Measurements from ENCODE around the gene CTSW.
A peak's percentile ranks its signal among the peaks of the same experiment; 100 is the strongest.

CTSW gene

DNA sequence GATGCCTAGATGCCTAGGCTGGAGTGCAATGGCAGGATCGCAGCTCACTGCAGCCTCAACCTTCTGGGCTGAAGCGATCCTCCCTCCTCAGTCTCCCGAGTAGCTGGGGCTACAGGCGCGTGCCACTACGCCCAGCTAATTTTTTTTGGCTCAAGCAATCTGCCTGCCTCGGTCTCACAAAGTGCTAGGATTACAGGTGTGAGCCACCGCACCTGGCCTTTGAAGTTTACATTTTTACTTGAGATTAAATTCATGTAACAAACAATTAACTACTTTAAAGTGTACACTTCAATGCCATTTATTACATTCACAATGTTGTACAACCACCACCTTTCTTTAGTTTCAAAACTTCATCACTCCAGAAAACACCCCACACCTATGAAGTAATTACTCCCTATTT lies 24.1 kb downstream of the CTSW start:
- no peak for DNase-seq (ENCODE audit: low spot score)

DNA sequence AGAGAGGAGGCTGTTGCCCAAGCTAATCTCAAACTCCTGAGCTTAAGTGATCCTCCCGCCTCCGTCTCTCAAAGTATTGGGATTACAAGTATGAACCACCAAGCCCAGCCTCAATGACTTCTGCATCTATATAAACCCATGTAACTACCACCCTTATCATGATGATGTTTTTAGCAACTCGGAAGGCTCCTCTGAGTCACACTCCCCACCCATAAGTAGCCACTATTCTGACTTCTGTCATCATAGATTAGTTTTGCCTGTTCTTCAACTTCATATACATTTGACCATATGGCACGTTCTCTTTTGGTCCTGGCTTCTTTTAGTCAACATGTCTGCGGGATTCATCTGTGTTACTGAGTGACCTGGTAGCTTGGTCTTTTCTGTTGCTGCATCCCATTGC lies 27.0 kb downstream of the CTSW start:
- DNase-seq (ENCODE audit: low spot score): no peak

DNA sequence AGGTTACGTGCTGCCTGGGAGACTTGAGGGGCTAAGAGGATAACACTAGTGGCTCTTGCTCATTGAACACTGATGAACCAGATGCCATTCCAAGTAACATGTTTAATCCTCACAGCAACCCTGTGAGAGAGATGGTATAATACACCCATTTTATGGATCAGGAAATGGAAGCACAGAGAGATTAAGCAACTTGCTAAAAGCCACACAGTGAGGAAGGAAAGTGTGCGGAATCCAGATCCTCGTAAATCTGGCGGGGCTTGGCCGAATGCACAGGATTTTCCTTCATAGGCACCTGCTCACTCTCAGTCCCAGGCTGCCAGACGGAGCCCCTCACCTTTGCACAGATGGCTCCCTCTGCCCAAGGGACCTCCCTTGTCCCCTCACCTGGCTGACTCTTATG lies 28.2 kb downstream of the CTSW start:
- no peak for DNase-seq (ENCODE audit: low spot score)

DNA sequence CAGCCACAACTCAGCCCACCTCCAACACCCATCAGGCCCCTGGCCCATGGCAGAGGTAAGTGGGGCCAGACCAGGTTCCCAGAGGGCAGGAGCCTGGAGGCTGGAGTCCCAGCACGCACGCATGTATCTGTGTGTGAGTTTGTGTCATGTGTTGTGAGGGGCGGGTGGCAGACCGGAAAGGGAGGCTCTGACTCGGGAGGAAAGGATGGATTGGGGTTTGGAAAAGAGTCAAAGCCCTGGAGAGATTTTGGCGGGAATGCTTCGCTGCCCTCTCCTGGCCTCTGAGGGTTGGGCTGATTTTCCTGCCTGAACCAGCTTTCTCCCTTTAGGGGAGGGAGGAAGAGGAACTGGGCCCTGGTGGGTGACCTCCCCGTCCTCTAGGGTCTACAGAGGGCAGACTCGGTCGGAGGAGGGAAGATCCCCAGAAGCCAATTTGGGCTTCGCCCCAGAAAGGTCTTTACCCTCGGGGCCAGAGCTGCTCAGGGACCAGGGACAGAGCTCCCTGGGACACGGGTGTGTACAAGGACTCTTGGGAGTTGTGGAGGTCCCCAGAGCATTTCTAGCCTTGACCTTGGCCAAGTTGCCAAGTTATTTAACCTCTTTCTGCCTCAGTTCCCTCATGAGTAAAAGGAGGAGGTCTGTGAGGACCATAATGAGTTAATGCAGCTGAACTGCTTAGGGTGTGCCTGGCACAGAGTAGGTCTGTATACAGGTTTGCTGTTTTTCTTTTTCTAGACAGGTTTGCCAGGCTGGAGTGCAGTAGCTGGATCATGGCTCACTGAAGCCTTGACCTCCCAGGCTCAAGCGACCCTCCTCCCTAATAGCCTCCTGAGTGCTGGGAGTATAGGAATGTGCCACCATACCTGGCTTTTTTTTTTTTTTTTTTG lies 32.3 kb downstream of the CTSW start:
- no peak for DNase-seq (ENCODE audit: low spot score)

DNA sequence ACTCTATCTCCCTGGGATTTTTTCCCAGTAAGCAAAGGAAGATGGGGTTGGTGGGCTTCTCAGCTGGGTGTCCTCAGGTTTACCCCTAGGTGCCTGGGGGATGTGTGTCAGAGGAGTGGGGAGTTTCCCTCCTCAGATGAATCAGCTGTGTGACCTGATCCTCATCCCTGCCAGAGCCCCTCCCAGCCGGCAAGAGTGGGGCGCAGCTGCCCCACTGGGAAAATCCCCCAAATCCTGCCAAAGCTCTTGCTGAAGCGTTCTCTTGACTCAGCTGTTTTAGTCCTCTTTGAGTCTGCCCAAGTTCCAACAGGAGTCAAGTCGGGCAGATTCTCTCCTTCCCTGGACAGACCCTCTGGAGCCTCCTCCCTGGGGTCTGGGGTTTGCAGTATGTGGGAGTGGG lies 33.2 kb downstream of the CTSW start:
- no peak for DNase-seq (ENCODE audit: low spot score)

DNA sequence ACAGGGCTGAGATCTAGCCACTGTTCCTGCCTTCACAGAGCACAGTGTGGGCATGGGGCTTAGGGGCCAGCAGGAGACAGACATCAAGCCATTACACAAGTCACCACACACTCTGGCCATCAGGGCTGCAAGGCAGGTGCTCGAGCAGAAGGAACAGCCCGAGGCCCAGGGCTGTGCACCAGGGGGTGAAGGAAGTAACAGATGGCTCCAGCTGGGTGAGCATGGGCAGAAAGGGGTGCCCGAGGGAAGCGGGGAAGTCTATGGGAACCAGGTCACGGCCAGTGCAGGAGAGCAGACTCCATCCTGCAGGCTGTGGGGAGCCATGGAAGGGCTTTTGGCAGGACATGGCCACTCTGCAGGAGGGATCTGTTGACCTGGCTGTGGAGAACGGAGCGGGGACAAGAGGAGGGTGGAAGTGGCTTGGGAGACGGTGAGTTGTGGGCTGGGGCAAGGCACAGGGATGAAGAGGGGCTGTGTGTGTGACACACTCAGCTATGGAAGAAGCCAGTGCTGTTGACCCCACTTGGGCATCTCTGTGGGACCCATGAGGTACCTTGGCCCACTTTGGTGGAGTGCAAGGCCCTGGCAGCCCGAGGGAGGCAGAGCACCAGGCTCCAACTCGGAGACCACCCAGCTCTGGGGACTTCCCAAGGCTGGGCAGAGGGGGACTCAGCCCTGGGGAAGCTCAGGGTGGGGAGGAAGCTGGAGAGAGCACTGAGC lies 35.6 kb downstream of the CTSW start:
- no peak for DNase-seq (ENCODE audit: low spot score)

DNA sequence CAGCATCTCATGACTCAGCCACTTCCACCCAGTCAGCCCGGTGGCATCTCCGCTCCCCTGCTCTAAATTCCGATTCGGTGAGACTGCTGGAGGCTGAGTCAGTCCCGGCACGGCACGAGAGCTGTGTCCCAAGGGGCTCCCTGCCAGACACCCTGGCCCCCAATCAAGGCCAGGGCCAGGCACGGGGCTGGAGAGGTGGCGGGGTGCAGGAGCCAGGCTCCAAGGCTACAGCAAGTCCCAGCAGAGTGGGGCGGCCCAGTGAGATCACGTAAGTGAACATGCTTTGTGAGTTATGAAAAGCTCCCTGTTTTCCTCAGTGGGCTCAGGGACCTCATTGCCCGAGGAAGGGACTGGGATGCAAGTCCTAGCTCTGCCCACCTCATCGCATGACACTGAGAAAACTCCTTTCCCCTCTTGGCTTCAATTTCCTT lies 36.2 kb downstream of the CTSW start:
- DNase-seq (ENCODE audit: low spot score): no peak

DNA sequence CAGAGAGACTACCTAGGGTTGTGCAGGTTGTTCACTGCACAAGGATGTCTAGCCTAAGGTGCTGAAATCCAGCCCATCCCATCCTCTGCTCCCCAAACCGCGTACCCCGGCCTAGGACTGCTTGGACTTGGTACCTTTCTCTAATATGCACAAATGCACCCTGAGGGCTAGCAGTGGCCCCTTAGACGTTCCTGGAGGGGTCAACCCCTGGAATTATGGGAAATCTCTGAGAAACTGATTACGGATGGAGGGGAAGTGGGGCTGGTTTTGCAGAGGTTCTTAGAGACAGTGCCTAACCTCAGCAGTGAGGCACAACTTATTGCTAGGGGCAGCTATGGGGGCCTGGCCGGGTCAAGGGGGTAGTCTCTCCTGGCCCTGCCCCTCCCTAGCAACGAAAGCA lies 36.8 kb downstream of the CTSW start:
- no peak for DNase-seq (ENCODE audit: low spot score)

DNA sequence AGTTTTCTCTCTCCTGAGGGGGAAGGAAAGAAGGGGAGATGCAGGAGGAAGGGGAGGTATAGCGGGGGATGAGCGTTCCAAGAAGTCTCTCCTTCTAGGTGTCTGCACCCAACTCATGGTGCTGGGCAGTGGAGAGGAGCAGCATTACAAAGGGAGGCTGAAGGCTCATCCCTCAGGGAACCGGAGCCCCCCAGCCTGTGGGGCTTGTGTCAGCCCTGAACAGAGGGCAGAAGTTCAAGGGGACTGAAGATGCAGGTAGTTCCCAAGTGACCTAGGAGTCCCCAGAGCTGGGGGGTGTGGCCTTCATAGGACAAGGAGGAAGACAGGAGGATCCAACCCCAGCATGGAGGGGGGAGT lies 37.4 kb downstream of the CTSW start:
- no peak for DNase-seq (ENCODE audit: low spot score)

DNA sequence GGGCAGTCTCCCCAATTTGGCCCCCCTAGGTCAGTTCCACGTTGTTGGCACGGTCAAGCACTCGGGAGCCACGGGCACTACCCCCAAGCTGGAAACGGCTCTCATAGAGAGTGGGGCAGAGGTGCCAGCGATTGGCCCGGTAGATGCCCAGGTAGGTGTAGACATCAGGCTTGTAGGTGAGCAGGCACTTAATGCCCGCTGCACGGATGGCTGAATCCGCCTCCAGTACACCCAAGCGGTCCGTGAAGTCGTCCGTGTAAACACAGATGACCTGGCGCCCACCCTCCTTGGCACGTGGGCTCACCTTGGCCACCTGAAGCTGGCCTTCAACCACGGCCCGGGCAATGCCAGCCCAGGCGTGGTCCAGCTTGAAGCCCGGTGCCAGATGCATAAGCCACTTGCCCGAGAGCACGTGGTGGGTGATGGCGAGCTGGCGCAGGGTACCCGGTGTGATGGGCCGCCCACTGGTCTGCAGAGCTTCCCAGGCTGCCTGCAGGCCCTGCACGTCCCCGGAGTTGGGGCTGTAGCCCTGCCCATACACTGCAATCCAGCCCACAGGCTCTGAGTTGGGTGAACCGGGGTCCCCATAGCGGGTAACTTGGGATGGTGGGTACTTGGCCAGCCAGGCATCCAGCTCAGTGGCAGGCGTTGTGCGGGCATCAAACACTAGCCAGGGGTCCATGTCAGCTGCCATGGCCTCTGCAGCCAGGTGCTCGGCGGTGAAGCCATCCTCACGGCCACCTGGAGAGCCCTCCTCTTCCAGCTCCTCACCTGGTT lies 38.0 kb downstream of the CTSW start:
- DNase-seq (ENCODE audit: low spot score): no peak

DNA sequence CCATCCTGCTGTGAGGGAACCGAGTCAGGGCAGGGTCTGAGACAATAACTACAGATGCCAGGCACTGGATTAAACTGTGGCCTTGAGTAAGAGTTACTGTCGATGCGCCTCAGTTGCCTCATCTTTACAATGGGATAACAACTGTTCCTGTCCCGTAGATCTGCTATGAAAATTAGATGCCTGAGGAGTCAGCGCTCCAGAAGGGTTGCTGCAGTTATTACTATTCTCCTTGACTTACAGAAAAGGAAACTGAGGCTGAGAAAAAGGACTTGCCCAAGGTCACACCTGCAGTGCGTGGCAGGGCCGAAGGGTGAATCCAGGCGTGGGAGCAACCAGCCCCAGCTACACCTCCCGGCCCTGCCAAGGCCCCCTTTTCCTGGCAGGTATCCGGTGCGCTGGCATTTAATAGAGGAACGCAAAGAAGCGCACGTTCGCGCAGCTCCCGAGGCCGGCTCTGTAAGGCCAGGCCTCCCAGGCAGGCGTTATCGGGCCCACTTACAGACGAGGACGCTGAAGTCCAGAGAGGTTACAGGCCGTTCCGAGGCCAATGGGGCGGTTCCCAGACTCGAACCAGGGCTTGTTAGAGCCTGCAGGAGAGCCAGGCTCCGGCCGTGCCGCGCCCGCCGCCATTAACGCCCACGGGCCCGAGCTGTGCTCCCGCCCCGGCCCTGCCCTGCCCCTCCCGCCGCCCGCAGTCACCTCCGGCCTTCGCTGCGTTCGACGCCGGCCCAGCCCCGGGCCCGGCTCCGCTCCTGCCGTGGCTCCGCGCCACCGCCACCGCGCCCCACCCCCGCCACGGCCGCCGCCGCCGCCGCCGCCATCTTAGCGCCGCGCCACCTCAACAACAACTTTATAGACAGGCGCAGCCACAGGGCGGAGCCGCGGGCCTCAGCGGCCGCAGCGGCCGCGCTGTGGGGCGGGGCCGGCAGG lies 38.8 kb downstream of the CTSW start, which contains the start of gene C11orf68:
C11orf68 (minus strand) TSS at position 852 of the 930 bp plus-strand sequence; CDS start at position 821, 31 bp downstream.
- DNase-seq (ENCODE audit: low spot score): no peak

DNA sequence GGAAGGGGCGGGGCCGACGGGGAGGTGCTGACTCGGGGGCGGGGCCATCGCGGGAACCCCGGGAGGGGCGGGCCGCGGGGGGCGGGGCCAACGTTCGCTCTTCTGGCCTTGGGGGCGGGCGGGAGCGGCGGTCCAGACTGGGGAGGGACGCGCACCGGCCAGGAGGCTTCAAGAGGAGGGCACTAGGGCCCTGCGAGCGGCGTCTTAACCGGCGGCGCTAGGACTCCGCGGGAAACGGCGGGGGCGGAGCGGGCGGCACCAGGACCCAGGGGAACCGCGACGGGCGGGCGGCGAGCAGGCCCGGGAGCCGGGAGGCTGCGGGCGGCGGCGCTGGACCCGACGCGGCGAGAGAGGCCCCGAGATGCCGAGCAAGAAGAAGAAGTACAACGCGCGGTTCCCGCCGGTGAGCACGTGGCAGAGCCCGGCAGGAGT lies 39.5 kb downstream of the CTSW start, which contains the start of gene DRAP1:
DRAP1 (plus strand) TSS at position 286 of the 432 bp plus-strand sequence; CDS start at position 362, 76 bp downstream.
- DNase-seq (ENCODE audit: low spot score): peak; percentile 97

DNA sequence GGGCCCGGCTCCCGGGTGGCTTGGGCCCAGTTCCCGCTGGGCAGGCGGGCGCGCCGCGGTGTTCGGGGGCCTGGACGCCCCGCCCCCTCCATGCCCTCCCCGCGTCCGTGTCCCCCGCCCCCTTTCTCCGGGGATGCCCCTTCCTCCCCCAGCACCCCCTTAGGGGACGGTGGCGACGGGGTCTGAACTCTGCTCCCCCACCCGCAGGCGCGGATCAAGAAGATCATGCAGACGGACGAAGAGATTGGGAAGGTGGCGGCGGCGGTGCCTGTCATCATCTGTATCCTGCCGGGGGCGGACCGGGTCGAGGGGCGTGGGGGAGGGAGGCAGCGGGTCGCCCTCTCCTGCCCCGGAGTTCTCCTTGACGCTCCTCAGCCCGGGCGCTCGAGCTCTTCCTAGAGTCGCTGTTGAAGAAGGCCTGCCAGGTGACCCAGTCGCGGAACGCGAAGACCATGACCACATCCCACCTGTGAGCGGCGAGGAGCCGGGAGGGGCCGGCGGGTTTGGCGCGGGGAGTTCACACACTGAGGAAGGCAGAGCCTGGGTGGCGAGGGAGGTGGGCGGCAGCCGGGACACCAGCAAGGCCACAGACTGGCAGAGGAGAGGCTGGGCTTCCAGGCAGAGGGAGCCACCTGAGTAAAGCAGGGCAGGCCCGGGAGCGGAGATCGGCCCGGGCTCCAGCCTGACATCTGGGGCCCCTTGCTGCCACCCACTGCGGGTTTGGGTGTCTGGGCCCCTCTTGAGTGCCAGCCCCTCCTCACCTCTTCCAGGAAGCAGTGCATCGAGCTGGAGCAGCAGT lies 40.1 kb downstream of the CTSW start:
- DNase-seq (ENCODE audit: low spot score): no peak

DNA sequence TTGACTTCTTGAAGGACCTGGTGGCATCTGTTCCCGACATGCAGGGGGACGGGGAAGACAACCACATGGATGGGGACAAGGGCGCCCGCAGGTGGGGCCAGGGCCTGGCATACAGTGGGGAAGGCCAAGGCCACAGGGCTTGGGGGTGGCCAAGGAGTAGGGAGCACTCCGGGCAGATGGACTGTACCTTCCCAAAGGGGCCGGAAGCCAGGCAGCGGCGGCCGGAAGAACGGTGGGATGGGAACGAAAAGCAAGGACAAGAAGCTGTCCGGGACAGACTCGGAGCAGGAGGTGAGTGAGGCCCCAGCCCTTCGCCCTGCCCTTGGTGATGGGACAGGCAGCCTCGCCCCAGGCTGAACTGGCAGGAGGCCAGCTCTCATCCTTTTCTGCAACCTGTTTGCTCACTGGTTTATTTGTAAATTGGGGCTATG lies 40.8 kb downstream of the CTSW start:
- no peak for DNase-seq (ENCODE audit: low spot score)

DNA sequence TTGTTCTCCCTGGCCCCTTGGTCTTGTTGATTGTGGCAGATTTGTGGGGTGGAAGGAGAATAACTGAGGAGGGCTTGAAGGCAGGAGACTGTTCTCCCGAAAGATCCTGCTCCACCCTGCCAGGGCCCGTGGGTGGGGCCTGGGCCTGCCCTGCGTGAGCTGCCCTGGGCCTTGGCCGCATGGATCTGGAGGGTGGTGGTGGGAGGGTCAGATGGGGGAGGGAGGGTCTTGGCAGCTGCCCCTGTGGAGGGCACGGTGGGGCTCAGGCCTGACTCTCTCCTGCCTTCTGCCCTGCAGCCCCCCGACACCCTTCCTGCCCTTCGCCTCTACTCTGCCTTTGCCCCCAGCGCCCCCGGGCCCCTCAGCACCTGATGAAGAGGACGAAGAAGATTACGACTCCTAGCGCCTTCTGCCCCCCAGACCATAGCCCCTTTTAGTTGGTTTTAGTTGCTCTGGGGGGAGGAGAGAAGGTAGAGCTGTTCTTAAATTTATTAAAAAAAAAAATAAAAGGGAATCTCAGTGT lies 41.5 kb downstream of the CTSW start:
- DNase-seq (ENCODE audit: low spot score): no peak

DNA sequence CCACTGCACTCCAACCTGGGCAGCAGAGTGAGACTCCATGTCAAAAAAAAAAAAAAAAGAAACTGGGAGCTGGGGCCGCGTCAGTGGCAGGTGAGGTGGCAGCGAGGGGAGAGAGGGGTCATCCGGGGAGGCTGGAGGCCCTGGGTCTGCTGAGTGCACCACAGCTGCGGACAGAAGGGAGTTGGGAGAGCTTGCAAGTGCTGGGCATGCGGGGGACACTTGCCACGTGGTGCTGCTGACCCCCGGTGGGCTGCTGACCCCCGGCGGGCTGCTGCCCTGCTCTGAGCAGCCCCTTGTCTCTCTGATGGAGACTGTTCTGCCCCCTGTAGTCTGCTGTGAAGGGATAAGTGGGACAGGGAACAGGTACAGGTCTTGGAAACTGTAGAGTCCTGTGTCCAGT lies 42.2 kb downstream of the CTSW start:
- DNase-seq (ENCODE audit: low spot score): no peak

DNA sequence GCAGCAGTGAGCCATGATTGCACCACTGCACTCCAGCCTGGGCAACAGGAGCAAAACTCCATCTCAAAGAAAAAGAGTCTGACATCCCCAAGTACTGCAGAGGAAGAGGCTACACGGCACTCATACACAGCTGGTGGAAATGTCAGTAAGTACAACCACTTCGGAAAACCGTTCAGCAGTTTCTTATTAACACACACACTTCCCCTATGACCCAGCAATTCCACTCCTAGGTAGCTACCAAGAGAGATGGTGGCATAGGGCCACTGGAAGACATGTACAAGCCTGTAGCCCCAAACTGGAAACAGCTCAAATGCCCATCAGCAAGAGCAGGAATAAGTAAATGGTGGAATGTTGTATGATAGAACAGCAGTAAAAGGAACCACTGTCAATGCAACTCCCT lies 42.9 kb downstream of the CTSW start:
- no peak for DNase-seq (ENCODE audit: low spot score)

DNA sequence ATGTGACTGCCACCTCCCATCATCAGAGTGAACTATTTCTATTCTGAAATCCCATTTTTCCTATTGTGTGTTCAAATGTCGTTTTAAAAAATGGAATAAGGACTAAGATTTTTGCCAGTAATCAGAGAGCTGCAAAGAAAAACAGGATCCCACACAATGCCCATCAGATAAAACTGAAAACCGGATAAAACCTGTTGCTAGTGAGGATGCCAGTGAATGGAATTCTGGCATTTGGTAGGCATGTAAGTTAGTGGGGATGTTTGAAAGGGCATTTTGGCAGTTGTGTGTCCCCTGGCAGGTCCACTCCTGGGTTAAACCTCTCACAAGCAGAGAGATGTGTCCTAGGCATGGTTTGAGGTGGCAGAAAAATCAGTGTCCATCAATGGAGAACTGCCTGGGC lies 45.8 kb downstream of the CTSW start:
- no peak for DNase-seq (ENCODE audit: low spot score)

DNA sequence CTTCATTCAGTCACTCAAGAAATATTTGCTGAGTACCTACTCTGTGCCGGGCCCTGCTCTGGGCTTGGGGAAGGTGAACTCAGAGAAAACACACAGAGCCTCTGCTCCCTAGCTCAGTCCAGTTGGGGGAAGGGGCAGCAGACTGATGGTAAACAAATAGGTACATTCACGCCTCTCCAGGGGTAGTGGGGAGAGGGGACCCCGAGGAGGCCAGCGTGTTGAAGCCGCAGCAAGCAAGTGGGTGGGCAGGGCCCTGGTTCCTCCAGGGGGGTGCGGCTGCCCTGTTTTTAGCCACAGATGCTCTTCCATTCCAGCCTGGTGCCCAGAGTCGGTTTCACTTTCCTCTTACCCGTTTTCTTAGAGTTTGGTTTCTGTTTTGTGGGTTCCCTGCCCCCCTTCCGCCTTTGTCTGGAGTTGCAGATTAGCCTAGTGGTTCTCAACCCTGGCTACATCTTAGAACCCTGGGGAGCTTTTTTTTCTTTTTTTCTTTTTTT lies 48.3 kb downstream of the CTSW start:
- DNase-seq (ENCODE audit: low spot score): peak; percentile 38

DNA sequence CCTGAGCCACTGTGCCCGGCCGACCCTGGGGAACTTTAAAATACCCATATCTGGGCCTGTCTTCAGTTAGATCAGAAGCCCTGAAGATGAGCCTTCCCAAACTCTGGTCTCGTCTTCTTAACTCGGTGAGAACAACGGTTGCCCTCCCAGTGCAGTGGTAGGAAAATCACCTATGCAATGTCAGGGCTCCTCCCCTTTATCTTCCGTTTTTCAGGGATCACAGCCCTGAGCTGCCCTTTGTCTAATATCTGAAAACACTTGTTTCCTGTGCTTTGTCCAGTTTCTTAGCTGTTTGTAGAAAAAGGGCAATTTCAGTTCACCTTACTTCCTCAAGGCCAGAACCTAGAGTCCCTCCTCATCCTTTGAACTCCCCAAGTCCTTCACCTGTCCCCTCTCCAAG lies 49.0 kb downstream of the CTSW start:
- no peak for DNase-seq (ENCODE audit: low spot score)

All from pons (tissue), 1 donor.